Stimulated activated CD4-positive, alpha-beta T cell treated with anti-CD3 and anti-CD28 coated beads, Interleukin-4, amount 100 ng/mL, for 48 hours (primary cell): Measurements from ENCODE around the gene INPP4B.

Experiments
- DNase-seq, 2 donors: peaks; one replicate each; pipeline ENCODE4 v3.0.0-alpha.2; 2020; ENCODE audit warnings: low read depth in 2 of 2

INPP4B gene

GRCh38 chr4:142348613-142349021, 497.5 kb downstream of the INPP4B start:
- DNase-seq = no peak

GRCh38 chr4:142347241-142347640, 498.9 kb downstream of the INPP4B start:
- DNase-seq = no peak

DNA sequence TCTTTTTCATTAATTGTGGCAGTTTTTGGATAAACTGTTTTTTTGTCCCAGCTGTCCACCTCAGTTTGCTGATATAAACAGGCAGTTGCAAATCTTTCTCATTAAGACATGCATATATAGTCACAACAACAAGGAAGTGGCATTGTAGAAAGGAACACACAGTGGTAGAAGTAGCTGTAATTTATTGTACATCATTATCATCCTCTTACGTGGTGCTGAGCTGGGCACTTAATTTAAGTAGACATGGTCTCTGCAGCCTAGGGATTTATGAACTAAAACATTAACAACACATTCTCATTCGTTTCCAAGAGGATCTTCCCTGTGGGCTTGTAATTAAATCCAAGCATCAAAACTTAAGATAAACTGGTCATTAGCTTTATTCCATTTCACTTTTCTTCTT, 500.2 kb downstream of the INPP4B start:
- DNase-seq = no peak

- no peak for DNase-seq
These were observed 504.8 kb downstream of the INPP4B start for GRCh38 chr4:142341268-142341667.

DNA sequence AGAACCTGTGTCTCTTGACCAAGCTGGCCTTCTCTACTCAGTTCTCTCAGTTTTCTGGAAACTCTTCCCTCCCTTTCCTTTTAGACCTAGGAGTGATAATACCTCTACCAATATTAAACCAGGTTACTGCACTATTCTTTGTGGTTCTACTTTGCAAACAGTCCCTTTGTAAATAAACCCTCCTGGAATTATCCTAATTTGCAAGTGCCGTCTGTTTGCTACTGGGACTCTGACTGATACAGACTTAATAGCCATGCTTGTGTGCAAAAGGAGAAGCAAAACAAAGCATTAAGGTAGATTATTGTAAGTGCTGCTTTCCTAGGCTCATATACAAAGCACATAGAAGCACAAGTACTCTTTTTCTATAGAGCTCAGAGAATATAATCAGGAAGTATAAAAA, 507.0 kb downstream of the INPP4B start:
- no peak for DNase-seq

DNA sequence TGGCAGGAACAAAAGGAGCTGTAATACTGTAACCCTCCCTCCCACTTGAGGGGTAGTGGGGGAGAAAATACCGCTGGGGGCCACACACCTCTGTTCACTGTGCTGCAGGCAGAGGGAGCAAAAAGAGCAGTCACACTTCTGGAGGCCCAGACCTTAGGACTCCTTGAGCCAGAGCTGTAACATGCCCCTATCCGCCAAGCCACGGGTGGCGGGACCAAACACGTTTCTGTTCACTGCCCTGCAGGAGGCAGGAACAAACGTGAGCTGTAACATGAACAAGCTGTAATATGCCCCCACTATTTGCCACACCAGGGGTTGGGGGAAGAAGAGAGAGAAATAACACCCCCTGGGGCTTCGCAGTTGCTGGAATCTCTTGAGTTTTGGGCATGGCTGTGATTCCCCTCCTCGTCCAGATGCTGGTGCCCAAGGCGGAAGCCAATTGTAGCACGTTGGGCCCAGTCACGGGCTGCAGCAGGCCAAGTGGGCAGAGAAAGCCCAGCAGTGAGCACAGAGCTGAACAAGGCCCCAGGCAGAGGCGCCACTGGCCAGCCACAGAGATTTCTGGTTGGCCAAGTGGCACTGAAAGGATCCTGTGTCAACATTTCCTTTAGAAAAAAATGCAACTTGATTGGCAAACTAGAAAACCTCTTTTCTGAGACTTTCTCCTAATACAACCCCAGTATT, 509.7 kb downstream of the INPP4B start:
- no peak for DNase-seq

GRCh38 chr4:142334931-142335330, 511.2 kb downstream of the INPP4B start:
- no peak for DNase-seq

- no peak for DNase-seq
These were observed 514.5 kb downstream of the INPP4B start for GRCh38 chr4:142331646-142332045.

DNA sequence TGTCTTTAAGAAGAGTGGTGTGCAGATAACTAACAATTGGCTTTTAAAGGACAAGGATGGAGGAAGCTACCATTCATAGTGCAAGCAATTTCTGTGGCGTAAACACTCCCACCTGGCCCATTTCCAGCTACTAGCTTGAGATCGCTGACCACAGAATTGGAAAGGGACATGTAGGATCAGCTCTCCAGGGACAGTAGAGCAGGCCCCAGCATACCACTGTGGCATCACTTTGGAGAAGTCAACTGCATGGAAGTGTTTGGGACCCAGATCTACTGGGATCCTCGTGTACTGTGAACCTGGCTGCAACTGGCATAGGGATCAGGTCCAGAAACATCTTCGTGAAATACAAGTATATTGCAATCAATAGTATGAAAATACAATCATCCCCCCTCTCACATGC, 515.0 kb downstream of the INPP4B start:
- no peak for DNase-seq

DNA sequence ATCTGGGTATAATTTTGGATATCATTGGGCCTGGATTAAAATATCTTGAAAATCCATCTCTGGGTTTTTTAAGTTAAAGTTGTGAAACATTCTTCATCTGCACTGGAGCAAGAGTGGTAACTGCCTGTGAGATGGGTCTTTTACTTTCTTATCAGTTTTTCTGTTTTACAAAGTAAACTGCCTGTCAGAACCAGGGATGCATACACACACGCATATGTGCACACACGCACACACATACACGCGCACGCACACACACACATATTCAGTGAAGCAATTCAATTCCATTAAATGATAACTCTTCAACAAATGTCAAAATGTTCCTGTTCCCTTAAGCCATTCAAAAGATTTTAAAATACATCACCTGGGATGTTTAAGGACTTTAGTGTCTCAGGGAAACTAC, 515.8 kb downstream of the INPP4B start:
- no peak for DNase-seq

- no peak for DNase-seq
These were observed 516.8 kb downstream of the INPP4B start for GRCh38 chr4:142329313-142329712.

DNA sequence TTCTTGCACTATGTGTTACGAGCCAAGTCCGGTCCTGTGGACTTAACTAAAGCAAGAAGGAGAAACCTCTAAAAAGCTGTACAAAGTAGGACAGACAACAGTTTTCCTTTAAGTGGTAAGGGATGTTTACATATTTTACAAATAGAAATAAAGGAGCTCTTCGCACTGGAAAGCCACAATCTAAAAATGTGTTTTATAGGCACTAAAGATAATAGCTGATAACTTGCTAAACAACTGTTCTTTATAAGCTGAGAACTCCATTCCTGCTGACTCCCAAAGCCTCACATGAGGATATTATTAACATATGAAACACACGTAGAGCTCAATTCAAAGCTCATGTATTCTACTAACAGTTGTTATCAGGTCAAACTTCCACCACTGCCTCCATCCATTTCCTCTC, 519.9 kb downstream of the INPP4B start:
- DNase-seq = no peak

- no peak for DNase-seq
These were observed 521.5 kb downstream of the INPP4B start for GRCh38 chr4:142324572-142324971.

DNA sequence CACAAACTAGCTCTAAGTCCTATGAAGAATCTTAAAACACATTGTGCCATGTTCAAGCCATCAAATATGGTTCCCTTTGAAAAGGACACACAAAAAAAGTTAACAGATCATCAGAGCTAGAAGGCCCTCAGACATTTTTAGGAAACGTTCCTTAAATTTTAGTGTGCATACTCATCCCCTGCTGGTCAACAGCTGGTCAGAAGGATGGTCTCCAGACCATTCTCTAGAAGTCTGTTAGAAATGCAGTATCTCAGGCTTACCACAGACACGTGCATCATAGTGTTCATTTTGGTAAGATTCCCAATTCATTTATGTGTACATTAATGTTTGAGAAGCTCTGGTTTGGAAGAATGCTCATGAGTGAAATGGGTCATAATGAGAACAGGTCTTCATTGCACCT, 523.1 kb downstream of the INPP4B start:
- no peak for DNase-seq

DNA sequence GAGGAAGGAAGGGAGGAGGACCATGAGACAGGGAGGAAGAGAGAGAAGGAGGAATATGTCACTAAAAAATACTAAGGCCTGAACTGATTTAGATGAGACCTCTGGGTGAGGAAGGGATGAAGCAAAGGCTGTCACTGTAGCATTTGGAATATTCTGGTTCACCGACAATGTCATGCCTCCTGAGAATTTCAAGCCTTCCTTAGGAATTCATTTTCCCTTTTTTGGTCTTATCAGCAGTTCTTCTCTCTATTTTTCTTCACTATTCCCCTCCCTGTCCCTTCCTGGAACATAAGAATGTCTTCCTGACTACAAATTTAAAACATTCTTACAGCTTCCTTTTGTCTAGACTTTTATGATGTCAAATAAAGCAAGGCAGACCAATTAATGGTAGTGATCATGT, 527.8 kb downstream of the INPP4B start:
- no peak for DNase-seq

DNA sequence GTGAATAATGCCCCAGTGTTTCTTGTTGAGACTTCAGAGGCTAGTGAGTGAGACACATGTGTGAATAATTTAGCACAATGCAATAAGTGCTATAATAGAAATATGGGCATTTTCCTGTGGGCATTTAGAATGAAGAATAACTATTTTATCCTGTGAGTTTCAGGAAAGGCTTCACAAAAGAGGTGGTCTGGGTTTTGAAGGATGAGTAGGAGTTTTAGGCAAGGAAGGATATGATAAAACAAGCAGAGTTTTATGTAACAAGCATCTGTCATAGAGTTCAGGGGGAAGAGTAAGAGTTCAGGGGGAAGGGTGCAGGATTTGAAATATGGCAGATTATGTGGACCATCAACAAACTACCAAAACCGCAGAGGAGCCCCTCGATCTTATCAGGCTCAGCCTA, 529.2 kb downstream of the INPP4B start:
- no peak for DNase-seq

DNA sequence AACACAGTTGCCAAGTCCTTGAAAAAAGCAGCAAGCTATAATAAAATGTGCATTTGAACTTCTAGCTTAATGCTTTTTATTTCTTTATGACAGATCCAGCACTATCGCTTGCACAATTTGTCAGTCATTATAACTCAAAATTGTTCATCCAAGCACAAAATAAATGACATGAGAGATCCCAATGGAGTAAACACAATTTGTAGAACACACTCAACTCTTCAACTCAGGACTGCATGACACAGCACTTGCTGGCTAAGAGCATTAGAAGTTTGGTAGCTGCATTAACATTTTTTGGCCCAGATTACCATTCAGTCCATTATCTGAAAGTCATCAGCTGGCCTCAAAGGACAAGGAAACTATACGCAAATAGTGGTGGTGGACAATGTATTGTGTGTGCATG, 530.1 kb downstream of the INPP4B start:
- DNase-seq = no peak

DNA sequence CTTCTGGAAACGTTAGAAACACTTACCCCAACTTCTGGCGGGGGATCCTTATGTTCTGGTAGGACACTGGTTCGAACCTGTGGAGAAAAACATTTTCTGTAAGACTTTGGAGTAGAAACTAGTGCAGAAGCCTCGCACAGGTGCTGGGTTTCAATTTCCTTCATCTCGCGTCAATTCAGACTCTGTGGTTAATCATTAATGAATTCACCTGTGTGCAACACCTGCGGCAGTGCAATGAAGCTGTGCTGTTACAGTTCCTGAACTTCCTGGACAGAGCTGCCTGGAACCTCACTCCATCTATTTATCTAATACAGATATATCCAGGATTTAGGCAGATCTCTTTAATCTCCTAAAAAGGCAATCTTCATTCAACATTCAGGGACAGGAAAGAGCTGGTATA, 531.4 kb downstream of the INPP4B start:
- no peak for DNase-seq

DNA sequence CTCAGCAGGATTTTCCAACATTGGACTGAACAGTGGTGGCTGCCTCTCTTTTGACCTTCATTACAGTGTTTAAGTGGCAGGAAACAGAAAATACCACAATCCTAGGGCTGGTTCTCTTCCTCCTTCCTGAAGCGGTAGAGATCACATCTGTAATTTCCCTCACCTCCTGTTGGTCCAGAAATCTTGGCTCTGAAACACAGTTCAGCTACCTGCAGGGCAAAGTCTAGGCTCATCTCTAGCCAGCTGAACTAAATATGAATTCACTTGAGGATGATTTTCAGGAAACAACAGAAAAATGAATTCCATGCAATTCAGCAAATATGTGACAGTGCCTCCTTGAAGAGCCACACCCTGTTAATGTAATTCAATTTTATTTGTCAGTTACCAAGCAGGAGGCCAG, 531.9 kb downstream of the INPP4B start:
- no peak for DNase-seq

DNA sequence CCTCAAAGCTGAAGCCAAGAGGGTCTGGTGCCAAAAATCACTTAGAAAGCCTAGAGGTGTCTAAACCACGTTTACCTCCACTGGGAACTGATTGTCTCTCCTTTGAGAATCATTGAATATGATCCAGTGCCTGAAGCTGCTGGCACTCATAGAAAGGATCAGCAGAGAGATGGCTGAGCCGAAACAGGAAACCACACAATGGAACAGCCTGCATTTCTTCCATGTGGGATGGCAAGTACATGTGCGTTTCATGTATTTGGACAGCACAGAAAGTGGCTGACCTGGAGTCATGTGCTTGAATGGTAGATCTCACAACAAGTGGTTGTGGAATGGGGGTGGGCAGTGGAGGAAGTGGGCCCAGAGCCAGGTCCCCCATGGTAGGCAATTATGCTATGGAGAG, 533.7 kb downstream of the INPP4B start:
- no peak for DNase-seq

DNA sequence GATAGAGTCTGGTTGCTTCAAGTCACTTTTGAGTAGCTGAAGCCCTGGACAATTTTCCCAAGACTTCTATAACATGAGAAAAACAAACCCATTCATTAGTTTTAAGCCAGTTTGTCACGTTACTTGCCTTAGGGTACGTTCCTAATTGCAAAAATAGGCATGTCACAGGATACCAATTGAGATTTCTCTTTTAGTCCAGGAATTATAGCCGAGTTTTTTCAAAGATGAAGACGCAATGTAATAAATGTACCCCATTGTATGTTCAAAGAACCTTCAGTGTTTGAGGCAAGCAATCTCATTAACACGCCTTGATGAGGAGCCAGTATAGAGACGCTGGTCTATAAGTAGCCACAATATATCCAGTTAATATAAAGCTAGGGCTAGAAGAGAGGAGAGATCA, 534.2 kb downstream of the INPP4B start:
- DNase-seq = no peak

GRCh38 chr4:142309772-142310171, 536.3 kb downstream of the INPP4B start:
- DNase-seq = no peak

- DNase-seq = no peak
These were observed 538.2 kb downstream of the INPP4B start for GRCh38 chr4:142307857-142308256.

GRCh38 chr4:142297313-142297712, 548.8 kb downstream of the INPP4B start:
- no peak for DNase-seq
